CD4-positive, alpha-beta T cell treated with Interleukin-17A for 1 hour (primary cell): ENCODE measurements around the gene SLC13A3.

Experiments
- DNase-seq: peaks from one replicate; pipeline ENCODE4 v3.0.0-alpha.2; 2020

Gene SLC13A3

GRCh38 chr20:46649965-46650542 lies 1.2 kb downstream of the SLC13A3 start:
- DNase-seq: no peak

GRCh38 chr20:46649650-46649949 lies 1.7 kb downstream of the SLC13A3 start:
- no peak for DNase-seq

DNA sequence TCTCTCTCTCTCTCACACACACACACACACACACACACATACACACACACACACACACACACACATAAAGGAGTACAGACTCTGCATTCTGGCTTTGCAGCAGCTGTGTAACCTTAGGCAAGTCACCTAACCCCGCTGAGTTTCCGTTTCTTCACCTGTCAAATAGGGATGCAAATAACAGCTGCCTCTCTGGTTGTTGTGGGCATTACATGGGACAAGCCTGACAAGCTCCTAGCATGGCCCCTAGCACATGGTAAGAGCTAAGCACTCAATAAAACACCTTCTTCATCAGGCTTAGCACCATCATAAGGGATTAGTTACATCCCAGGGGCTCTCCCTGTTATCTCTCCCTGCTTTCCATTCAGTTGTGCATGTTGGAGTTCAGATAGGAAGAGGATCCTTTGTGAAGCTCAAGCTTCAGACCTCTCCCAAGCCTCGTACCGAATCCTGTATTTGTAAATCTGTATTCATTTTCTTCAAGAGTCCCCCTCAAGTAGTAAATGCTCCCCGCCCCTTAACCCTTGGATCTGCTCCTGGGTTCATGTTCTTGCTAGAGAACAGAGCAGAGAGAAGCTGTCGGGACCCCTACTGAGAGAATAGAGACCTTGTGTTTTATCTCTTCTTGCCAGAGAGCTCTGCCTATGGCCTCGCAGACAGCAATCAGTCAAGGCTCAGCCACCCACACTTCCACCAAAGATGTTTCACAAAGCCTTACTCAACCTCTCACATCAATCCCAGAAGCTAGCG lies 2.2 kb downstream of the SLC13A3 start:
- no peak for DNase-seq

- DNase-seq: no peak
These were observed 3.8 kb downstream of the SLC13A3 start for GRCh38 chr20:46647469-46647868.

DNA sequence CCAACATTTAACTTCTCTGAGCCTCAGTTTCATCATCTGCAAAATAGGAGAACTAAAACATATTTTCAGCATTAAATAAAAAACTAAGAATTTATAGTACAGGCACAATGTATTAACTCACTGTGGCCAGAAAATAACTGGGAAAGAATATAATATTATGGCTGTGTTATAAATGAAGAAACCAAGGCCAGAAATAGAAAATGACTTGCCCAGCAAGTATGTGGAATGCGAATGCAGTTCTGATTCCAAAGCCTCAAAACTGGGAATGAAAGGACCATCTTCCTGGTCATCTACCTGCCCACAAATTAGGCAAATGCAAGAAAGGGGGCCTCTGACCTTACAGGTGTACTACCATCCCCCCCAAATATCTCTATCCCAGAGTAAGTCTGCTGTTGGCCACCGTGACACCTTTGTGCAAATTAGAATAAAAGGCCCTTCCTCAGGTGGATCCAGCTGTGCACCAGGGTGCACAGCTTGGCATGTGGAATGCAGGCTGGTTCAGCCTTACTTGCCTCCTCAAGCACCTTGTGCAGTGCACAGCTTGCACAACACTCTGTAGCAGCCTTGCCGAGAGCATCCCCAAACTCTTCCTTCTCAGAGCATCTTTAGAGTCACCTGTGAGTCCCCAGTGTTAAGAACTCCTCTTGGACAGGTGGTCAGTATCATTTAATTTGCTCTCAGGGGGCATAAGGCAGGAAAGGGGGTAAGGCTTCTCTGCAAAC lies 4.4 kb downstream of the SLC13A3 start:
- DNase-seq: no peak

DNA sequence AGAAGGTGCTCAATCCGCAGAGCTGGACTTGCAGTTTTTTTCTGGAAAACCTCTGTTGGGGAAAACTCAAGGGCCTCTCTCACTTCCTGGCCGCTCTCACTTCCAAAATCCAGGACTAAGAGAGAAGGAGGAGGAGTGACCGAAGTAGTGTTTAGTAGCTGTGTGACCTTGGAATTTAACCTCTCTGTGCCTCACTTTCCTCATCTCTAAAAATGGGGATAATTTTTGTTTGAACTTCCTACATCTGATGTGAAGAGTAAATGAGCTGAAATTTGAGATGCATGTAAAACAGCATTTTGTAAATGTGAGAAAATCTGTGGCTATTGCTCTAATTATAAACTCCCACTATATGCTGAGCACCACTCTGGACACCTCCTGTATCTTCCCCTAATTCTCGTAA lies 5.1 kb downstream of the SLC13A3 start:
- DNase-seq: no peak

GRCh38 chr20:46644733-46645132 lies 6.5 kb downstream of the SLC13A3 start:
- DNase-seq: no peak

GRCh38 chr20:46644160-46644559 lies 7.1 kb downstream of the SLC13A3 start:
- DNase-seq: no peak

DNA sequence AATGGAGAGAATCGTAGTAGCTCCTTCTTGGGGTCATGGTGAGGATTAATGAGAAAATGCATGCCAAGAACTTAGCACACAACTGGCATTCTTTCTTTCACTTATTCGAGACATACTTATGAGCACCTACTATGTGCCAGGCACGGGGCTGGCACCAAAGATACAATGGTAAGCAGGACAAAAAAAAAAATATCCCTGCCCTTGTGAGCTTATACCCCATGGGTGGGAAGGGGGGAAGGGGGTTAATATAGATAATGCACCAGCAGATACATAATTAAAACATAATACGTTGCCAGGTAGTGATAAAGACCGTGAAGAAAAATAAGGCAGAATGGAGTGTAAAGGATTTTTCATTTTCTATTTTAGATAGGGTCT lies 8.3 kb downstream of the SLC13A3 start:
- no peak for DNase-seq

DNA sequence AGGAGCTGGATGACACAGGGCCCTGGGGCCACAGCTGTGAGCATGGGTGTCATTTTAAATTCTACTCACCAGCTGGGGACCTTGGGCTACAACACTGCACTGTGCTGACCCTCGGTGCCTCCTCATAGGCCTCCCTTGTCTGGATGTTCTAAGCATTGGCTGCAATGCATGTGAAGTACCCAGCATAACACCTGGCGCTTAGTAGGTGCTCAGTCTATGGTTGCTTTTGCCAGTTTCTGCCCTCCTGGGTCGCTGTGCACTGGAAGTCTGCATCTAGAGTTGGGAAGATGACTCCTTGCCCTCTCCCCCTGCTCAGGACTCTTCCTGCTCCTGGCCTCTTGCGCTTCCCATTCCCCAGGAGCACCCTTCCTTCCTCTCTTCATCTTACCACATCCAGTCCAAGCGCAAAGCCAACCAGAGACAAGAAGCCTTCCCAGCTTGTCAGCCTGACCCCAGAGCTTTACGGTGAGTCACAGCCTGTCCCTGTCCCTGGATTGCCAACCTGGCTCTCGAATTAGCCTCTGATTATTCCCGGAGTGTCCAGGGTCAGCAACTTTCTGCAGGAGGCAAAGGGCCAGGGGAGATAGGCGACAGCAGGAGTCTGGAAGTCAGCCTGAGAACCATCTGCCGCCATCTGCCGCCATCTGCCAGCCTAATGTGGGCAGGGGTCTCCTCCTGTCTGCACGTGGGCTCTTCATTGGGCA lies 8.8 kb downstream of the SLC13A3 start:
- DNase-seq: no peak

DNA sequence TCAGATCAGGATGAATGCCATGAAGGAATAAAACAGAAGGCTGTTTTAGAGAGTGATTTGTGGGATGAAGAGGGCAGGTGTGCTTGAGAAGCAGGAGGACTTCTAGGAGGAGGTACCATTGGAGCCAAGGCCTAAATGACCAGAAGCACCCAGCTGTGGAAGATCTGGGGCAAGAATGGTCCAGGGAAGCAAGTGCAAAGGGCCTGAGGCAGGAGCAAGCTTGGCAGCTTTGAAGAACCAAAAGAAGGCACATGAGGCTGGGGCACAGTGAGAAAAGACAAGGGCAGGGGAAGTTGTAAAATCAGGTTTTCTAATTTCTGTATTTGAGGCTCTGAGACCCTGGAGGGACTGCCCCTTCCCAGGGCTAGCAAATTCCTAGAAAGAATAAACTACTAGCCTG lies 9.8 kb downstream of the SLC13A3 start:
- no peak for DNase-seq

DNA sequence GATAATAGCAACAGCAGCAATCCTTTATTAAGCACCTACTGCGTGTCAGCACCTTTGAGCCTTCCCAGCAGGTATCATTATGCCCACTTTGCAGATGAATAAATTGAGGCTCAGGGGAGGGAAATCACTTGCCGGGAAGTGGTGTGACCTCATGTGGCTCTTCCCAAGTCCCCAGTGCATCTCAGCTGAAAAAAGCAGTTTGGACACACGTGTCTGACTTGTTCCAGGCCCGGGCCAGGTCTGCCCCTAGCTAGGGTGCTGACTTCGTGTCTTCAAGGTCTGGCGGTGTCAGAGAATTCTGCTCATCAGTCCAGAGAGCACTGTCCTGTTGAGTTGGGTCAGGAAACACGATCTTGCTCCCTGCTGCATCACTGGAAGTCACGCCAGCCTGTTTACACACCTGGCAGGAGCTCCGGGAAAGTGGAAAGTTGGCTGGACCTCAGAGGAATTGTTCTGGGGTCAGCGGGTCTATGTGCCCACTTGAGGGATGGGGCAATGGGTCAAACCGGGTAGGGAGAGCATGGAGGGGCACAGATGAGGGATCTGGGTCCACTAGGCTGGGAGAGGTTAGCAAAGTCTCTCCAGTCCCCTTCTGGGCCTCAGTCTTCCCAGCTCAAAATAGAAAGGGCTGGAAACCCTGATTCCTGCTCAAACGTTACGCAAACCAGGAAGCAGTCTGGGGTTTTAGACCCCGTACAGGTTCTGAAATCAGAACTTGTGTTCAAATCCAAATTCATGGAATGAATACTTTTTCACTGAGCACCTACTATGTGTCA lies 10.5 kb downstream of the SLC13A3 start:
- DNase-seq: no peak

- DNase-seq: no peak
These were observed 11.2 kb downstream of the SLC13A3 start for GRCh38 chr20:46640044-46640443.

DNA sequence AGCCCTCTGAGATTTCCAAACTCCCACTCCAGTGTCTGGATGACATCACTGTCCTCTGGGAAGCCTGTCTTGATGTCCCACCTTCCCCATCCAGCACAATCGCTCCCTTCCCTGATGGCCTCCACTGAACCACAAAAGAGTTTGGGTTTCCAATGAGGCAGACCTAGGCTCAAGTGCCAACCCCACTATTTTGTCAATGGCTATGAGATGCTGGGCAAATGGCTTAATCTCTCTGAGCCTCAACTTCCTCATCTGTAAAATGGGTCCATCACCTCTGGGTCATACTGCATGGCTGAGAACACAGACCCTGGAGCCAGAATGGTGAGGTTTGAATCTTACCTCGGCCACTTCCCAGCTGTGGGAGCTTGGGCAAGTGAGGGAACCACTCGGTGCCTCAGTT lies 11.7 kb downstream of the SLC13A3 start:
- DNase-seq: no peak

- no peak for DNase-seq
These were observed 12.4 kb downstream of the SLC13A3 start for GRCh38 chr20:46638898-46639274.

- DNase-seq: no peak
These were observed 12.9 kb downstream of the SLC13A3 start for GRCh38 chr20:46638134-46638897.

DNA sequence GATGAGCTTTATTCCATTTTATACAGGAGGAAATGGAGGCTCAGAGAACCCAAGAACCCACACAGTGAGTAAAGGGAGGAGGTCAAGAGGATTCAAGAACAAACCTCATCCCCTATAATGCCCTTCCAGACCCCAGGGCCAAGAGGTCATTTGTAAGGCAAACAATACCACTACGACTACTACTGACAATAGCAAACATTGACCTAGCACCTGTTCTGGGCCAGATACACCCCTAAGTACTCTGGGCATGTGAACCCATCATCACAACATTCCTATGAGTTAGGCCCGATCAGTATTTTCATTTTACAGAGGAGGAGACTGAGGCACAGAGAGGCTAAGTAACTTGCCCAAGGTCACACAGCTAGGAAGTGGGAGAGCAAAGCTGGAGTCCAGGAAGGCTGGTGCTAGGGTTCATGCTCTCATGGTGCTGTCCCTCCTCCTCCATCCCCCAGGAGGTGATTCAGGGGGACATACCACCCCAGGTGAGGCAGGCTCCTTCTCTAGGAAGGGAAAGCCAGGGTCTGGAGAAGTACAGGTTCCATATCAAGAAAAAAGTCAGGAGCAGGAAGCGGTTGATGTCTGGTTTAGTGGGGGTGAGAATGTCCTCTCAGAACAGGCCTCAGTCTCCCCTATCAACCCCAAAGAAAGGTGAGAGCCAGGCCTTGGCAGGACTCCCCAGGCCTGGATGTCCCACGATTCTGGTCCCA lies 13.7 kb downstream of the SLC13A3 start:
- DNase-seq: no peak

GRCh38 chr20:46637020-46637419 lies 14.2 kb downstream of the SLC13A3 start:
- no peak for DNase-seq

DNA sequence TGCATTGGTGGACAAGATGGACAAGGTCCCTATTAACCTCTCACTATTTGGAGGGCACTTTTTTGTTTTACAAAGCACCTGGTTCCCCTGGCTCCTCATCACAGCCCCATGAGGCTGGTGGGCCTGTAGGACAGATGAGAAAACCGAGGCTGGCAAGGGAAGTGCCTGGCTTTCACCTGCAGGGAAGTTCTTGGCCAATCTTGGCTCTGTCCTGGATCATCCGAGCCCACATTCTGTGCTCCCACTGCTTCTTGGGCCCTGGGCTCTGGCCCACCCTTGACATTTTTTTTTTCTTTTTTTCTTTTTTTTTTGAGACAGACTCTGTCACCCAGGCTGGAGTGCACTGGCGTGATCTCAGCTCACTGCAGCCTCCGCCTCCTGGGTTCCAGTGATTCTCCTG lies 14.7 kb downstream of the SLC13A3 start:
- no peak for DNase-seq

DNA sequence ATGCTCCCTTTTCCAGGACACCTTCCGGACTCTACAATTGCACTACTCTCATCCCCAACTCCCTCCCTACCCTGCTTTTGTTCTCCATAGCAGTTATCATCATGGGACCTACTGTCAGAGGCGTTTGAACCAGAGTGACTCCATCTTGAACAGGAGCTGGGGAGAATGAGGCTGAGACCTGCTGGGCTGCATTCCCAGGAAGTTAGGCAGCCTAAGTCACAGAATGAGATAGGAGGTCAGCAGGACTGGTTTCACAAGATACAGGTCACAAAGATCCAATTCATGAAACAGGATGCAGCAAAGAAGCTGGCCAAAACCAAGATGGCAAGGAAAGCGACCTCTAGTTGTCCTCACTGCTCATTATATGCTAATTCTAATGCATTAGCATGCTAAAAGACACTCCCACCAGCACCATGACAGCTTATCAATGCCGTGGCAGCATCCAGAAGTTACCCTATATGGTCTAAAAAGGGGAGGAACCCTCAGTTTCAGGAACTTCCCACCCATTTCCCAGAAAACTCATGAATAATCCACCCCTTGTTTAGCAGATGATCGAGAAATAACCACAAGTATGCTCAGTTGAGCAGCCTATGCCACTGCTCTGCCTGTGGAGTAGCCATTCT lies 15.6 kb downstream of the SLC13A3 start:
- DNase-seq: no peak

- DNase-seq: no peak
These were observed 16.7 kb downstream of the SLC13A3 start for GRCh38 chr20:46634528-46634927.
